Measurements from ENCODE around the gene RETSAT. TPM values are rescaled to one million over a fixed set of nuclear protein-coding genes. Genes with fewer than 3 reads are reported as not detected.

RETSAT gene
- total and polyA plus RNA-seq, 2 of the 13 experiments (the other 11 are each of a cell fraction or from before 2014, with no cell fraction given), result 46.7 to 61.0 TPM

- TF ChIP-seq NFYC (CRISPR knock-in tag; IDR thresholded peaks at IDR 0.05) (no peak), ZNF263 (CRISPR knock-in tag; IDR thresholded peaks at IDR 0.05) (no peak), MEIS1 (CRISPR knock-in tag; IDR thresholded peaks at IDR 0.05; ENCODE audit: borderline replicate concordance) (peak; percentile 31; the same call in 1 of the 2 replicates), ZBTB34 (CRISPR knock-in tag; IDR thresholded peaks at IDR 0.05) (no peak), ZNF670 (CRISPR knock-in tag; IDR thresholded peaks at IDR 0.05; ENCODE audit: borderline replicate concordance) (no peak), HMGXB4 (CRISPR knock-in tag; IDR thresholded peaks at IDR 0.05; ENCODE audit: borderline replicate concordance in 1 of 2, low read depth in 1 of 2) (no peak), TFDP1 (CRISPR knock-in tag; IDR thresholded peaks at IDR 0.05; ENCODE audit: borderline replicate concordance) (no peak), ZNF577 (CRISPR knock-in tag; IDR thresholded peaks at IDR 0.05; ENCODE audit: borderline replicate concordance, low read depth) (0 out of 2 replicates have a peak, but pooled peaks have one; percentile 13), ZNF775 (CRISPR knock-in tag; IDR thresholded peaks at IDR 0.05; ENCODE audit: borderline replicate concordance) (0 out of 2 replicates have a peak, but pooled peaks have one; percentile 24), ZNF782 (CRISPR knock-in tag; IDR thresholded peaks at IDR 0.05; ENCODE audit: borderline replicate concordance) (no peak), ZIK1 (CRISPR knock-in tag; IDR thresholded peaks at IDR 0.05; ENCODE audit: borderline replicate concordance, low read depth) (no peak; the same call in 1 of the 2 replicates), MAZ (IDR thresholded peaks at IDR 0.05; ENCODE audit: borderline replicate concordance, low read depth, low read length) (no peak), MAZ (CRISPR knock-in tag; IDR thresholded peaks at IDR 0.05; ENCODE audit: low read depth) (no peak), SP4 (CRISPR knock-in tag; IDR thresholded peaks at IDR 0.05) (no peak)
- TF ChIP-seq, protein P1, sequence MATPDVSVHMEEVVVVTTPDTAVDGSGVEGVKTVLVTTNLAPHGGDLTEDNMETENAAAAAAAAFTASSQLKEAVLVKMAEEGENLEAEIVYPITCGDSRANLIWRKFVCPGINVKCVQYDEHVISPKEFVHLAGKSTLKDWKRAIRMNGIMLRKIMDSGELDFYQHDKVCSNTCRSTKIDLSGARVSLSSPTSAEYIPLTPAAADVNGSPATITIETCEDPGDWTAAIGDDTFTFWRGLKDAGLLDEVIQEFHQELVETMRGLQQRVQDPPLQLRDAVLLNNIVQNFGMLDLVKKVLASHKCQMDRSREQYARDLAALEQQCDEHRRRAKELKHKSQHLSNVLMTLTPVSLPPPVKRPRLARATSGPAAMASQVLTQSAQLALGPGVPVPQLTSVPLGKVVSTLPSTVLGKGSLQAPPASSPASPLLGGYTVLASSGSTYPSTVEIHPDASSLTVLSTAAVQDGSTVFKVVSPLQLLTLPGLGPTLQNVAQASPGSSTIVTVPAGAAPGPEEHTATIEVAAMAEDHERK (CRISPR knock-in tag; IDR thresholded peaks at IDR 0.05; ENCODE audit: low read depth), result no peak
- TF ChIP-seq, protein P2, sequence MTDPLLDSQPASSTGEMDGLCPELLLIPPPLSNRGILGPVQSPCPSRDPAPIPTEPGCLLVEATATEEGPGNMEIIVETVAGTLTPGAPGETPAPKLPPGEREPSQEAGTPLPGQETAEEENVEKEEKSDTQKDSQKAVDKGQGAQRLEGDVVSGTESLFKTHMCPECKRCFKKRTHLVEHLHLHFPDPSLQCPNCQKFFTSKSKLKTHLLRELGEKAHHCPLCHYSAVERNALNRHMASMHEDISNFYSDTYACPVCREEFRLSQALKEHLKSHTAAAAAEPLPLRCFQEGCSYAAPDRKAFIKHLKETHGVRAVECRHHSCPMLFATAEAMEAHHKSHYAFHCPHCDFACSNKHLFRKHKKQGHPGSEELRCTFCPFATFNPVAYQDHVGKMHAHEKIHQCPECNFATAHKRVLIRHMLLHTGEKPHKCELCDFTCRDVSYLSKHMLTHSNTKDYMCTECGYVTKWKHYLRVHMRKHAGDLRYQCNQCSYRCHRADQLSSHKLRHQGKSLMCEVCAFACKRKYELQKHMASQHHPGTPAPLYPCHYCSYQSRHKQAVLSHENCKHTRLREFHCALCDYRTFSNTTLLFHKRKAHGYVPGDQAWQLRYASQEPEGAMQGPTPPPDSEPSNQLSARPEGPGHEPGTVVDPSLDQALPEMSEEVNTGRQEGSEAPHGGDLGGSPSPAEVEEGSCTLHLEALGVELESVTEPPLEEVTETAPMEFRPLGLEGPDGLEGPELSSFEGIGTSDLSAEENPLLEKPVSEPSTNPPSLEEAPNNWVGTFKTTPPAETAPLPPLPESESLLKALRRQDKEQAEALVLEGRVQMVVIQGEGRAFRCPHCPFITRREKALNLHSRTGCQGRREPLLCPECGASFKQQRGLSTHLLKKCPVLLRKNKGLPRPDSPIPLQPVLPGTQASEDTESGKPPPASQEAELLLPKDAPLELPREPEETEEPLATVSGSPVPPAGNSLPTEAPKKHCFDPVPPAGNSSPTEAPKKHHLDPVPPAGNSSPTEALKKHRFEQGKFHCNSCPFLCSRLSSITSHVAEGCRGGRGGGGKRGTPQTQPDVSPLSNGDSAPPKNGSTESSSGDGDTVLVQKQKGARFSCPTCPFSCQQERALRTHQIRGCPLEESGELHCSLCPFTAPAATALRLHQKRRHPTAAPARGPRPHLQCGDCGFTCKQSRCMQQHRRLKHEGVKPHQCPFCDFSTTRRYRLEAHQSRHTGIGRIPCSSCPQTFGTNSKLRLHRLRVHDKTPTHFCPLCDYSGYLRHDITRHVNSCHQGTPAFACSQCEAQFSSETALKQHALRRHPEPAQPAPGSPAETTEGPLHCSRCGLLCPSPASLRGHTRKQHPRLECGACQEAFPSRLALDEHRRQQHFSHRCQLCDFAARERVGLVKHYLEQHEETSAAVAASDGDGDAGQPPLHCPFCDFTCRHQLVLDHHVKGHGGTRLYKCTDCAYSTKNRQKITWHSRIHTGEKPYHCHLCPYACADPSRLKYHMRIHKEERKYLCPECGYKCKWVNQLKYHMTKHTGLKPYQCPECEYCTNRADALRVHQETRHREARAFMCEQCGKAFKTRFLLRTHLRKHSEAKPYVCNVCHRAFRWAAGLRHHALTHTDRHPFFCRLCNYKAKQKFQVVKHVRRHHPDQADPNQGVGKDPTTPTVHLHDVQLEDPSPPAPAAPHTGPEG (CRISPR knock-in tag; IDR thresholded peaks at IDR 0.05), result no peak
Measured at GRCh38 chr2:85327160-85327821, 27.0 kb downstream of the RETSAT start (continued).

Measured in HepG2 (cell line).